Measurements from ENCODE around the gene RIT1. TPM values are rescaled to one million over a fixed set of nuclear protein-coding genes. Genes with fewer than 3 reads are reported as not detected.

Gene RIT1
- total RNA-seq, 1 experiment from 2014 or later, result 26.4 TPM

DNA sequence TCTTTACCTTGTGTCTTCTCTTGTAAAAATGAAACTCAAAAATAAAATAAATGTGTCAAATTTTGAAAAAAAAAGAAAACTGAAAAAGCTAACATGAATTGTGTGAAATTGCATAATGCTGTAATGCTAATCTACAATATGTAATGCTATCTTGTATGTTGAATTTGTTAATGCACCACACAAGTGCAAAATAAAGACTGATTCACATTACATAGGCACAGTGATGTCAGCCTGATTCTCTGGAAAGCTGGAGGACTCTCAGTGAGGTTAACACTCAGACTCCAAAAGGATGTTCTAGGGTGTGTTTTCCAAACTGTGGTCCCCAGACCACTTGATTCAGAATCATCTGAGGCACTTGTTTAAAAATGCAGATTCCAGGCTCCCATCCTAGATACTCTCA lies 26.2 kb downstream of the RIT1 start:
- no peaks in the 10 kb centered on the region for H3K79me2 ChIP-seq (ENCODE audit: insufficient read depth, low read length)
- Mint-ChIP-seq H3K36me3 (ENCODE audit: insufficient read depth in 1 of 3, low read depth in 3 of 3) (no peaks in the 10 kb centered on the region), H3K27me3 (ENCODE audit: low read depth) (no peaks in the 10 kb centered on the region), H3K27ac (no peak overlapping the region), H3K4me3 (no peak overlapping the region), H3K4me1 (peaks cover 8% of the 10 kb centered on the region in 2 experiments), H3K9me3 (no peaks in the 10 kb centered on the region)
- no peak overlapping the region for H3K14ac ChIP-seq (ENCODE audit: insufficient read depth, low read length)
- no peaks in the 10 kb centered on the region for H3K4me1 ChIP-seq (ENCODE audit: insufficient read depth, low read length)
- no peak for DNase-seq
- no peaks in the 10 kb centered on the region for H4K20me1 ChIP-seq (ENCODE audit: control insufficient read depth, insufficient read depth, insufficient read length)
- H3K9ac ChIP-seq (ENCODE audit: extremely low read depth, insufficient read length, low read length), result no peak overlapping the region
- H3K18ac ChIP-seq (ENCODE audit: insufficient read length, low read depth, low read length), result no peak overlapping the region
- no peak overlapping the region for H3K27ac ChIP-seq (ENCODE audit: insufficient read length, low read depth, low read length)
- no peak overlapping the region for H2AFZ ChIP-seq (ENCODE audit: low read length)
- no peak overlapping the region for H2BK12ac ChIP-seq (ENCODE audit: insufficient read length, low read depth, low read length)
- H3K4ac ChIP-seq (ENCODE audit: low read depth, low read length), result no peak overlapping the region
- H3K4me2 ChIP-seq (ENCODE audit: insufficient read depth, insufficient read length, low read length), result no peak overlapping the region
- no peak overlapping the region for H3T11ph ChIP-seq (ENCODE audit: low read length)
- no peak overlapping the region for H4K8ac ChIP-seq (replicated peaks; ENCODE audit: insufficient read length, low read depth, low read length)
- no peak overlapping the region for H2BK15ac ChIP-seq (ENCODE audit: low read depth, low read length)
- no peak overlapping the region for H4K91ac ChIP-seq (ENCODE audit: insufficient read length, low read depth, low read length)
- no peak overlapping the region for H2BK20ac ChIP-seq (ENCODE audit: low read depth, low read length, poor library complexity, severe bottlenecking)
- no peaks in the 10 kb centered on the region for H3K27me3 ChIP-seq (ENCODE audit: insufficient read depth, low read length)
- H2BK120ac ChIP-seq (ENCODE audit: low read depth, low read length, poor library complexity, severe bottlenecking), result no peak overlapping the region
- H2AK5ac ChIP-seq (ENCODE audit: insufficient read length, low read length), result no peak overlapping the region
- no peaks in the 10 kb centered on the region for H3K79me1 ChIP-seq (ENCODE audit: insufficient read depth, low read depth, low read length, poor library complexity, severe bottlenecking)
- no peaks in the 10 kb centered on the region for H3K9me3 ChIP-seq (ENCODE audit: control insufficient read depth, low read depth, low read length)
- TF ChIP-seq, protein P1, sequence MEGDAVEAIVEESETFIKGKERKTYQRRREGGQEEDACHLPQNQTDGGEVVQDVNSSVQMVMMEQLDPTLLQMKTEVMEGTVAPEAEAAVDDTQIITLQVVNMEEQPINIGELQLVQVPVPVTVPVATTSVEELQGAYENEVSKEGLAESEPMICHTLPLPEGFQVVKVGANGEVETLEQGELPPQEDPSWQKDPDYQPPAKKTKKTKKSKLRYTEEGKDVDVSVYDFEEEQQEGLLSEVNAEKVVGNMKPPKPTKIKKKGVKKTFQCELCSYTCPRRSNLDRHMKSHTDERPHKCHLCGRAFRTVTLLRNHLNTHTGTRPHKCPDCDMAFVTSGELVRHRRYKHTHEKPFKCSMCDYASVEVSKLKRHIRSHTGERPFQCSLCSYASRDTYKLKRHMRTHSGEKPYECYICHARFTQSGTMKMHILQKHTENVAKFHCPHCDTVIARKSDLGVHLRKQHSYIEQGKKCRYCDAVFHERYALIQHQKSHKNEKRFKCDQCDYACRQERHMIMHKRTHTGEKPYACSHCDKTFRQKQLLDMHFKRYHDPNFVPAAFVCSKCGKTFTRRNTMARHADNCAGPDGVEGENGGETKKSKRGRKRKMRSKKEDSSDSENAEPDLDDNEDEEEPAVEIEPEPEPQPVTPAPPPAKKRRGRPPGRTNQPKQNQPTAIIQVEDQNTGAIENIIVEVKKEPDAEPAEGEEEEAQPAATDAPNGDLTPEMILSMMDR (conservative IDR thresholded peaks at IDR 0.05), result no peak
- no peaks in the 10 kb centered on the region for H3K23me2 ChIP-seq (ENCODE audit: insufficient read length, low read depth, low read length, poor library complexity, severe bottlenecking)
- no peak overlapping the region for H3K56ac ChIP-seq (ENCODE audit: insufficient read length, low read depth, low read length)
- H4K5ac ChIP-seq (ENCODE audit: insufficient read length, low read depth, low read length), result no peak overlapping the region
- no peak overlapping the region for H2BK5ac ChIP-seq (ENCODE audit: insufficient read length, low read length)
- H3K23ac ChIP-seq (ENCODE audit: insufficient read length, low read depth, low read length), result no peak overlapping the region
